Measurements from ENCODE around the gene EDNRA. TPM values are rescaled to one million over a fixed set of nuclear protein-coding genes. Genes with fewer than 3 reads are reported as not detected.

Gene EDNRA
- total and polyA plus RNA-seq, 9 of the 15 experiments (the other 6 are each of a cell fraction or from before 2014, with no cell fraction given): not detected

DNA sequence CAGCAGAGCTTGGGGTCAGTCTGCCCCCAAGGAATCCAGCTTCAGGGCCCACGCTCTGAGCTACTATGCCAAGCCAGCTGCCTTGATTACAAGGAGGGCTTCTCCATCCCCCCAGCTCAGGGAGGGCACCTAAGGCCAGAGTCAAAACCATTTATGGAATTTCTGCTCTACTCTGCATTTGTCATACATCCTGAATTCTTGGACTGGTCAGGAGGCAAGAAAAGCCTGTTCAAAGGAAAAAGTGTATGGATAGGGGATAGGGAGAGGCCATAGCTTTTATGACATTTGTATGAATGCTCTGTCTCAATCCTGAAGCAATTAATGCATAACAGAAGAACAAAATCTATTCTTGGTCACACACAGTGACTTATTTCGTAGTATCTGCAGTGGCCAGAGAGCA is 32.2 kb downstream of the EDNRA start:
- ATAC-seq (no peak), DNase-seq (ENCODE audit: extremely low read depth in 1 of 4, low spot score in 3 of 4) (no peak), FAIRE-seq (no peak)
- H3K27ac ChIP-seq (ENCODE audit: extremely low read depth, low read depth, low read length): no peak overlapping the region
- H4K20me1 ChIP-seq (replicated peaks; ENCODE audit: control insufficient read depth, insufficient read depth, low read length): no peaks in the 10 kb centered on the region
- H3K27me3 ChIP-seq (ENCODE audit: control insufficient read depth in 2 of 2, insufficient read depth in 2 of 2, low read length in 2 of 2): no peaks in the 10 kb centered on the region
- H3K9me3 ChIP-seq (replicated peaks; ENCODE audit: control insufficient read depth, insufficient read depth, low read depth, low read length): no peaks in the 10 kb centered on the region
- in situ Hi-C loops (cut with MboI): no loop called here
- H3K79me2 ChIP-seq (ENCODE audit: control insufficient read depth, insufficient read depth, low read length): no peaks in the 10 kb centered on the region
- intact Hi-C loops (cut with micrococcal nuclease): no loop called here
- H3K36me3 ChIP-seq (ENCODE audit: control insufficient read depth, insufficient read depth, low read length): no peaks in the 10 kb centered on the region
- no peak overlapping the region for H3K4me3 ChIP-seq
- no peak overlapping the region for H3K9ac ChIP-seq (ENCODE audit: insufficient read depth in 1 of 2, low read depth in 2 of 2, low read length in 2 of 2)
- CTCF ChIA-PET (ENCODE audit: low intra/inter-chr PET ratio): no interaction called here
- 0% methylated on average over 2 of the region's 2 CpGs for WGBS (ENCODE audit: insufficient coverage, low coverage, missing lambda C conversion rate)
- H3K9me1 ChIP-seq (ENCODE audit: control insufficient read depth, insufficient read depth, low read length): no peaks in the 10 kb centered on the region
- no peaks in the 10 kb centered on the region for H3K4me1 ChIP-seq (replicated peaks in 1 of 2; ENCODE audit: control insufficient read depth in 2 of 2, insufficient read depth in 2 of 2, low read length in 2 of 2)
- no peak for TF ChIP-seq DLX4 (CRISPR knock-in tag; IDR thresholded peaks at IDR 0.05)
- TF ChIP-seq, protein P1, sequence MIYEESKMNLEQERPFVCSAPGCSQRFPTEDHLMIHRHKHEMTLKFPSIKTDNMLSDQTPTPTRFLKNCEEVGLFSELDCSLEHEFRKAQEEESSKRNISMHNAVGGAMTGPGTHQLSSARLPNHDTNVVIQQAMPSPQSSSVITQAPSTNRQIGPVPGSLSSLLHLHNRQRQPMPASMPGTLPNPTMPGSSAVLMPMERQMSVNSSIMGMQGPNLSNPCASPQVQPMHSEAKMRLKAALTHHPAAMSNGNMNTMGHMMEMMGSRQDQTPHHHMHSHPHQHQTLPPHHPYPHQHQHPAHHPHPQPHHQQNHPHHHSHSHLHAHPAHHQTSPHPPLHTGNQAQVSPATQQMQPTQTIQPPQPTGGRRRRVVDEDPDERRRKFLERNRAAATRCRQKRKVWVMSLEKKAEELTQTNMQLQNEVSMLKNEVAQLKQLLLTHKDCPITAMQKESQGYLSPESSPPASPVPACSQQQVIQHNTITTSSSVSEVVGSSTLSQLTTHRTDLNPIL (CRISPR knock-in tag; IDR thresholded peaks at IDR 0.05): no peak
- TF ChIP-seq NR2C1 (IDR thresholded peaks at IDR 0.05): no peak
- no peak for TF ChIP-seq NR2C1 (tag; IDR thresholded peaks at IDR 0.05)
- TF ChIP-seq KDM5B (IDR thresholded peaks at IDR 0.05; ENCODE audit: insufficient replicate concordance, low read depth, low read length): no peak
- TF ChIP-seq RBFOX2 (IDR thresholded peaks at IDR 0.05; ENCODE audit: low read depth, low read length): no peak
- no peak for TF ChIP-seq ERF (CRISPR knock-in tag; IDR thresholded peaks at IDR 0.05)
- TF ChIP-seq TAF7 (tag; IDR thresholded peaks at IDR 0.05): no peak
- no peak for TF ChIP-seq BRF1 (IDR thresholded peaks at IDR 0.05; ENCODE audit: borderline replicate concordance, extremely low read depth, insufficient read length)
- no peak for TF ChIP-seq THRA (IDR thresholded peaks at IDR 0.05)
- TF ChIP-seq CREB3L1 (IDR thresholded peaks at IDR 0.05; ENCODE audit: borderline replicate concordance, low read depth): no peak
- no peak overlapping the region for H2AFZ ChIP-seq (ENCODE audit: low read depth, low read length)
- POLR2A ChIA-PET: interaction anchor here (0.6 to 0.7 kb wide), 2 partner anchors 10 to 552 kb away, joined by 3 read pairs; no protein-coding TSS in a partner anchor
- no peak overlapping the region for H3K4me2 ChIP-seq (ENCODE audit: insufficient read depth, low read length)
- no TSS peak for BruUV-seq (replicated peaks)
